OCI-LY7 (cell line): ENCODE data around the gene TPGS1.

Source experiments
- CTCF ChIP-seq: fragments of 200-600 bp; sonication (generic); conservative IDR thresholded peaks from 2 replicates; pipeline ENCODE4 v1.5.1; 2014; ENCODE audit warnings: mild to moderate bottlenecking, antibody characterized with exemption, low read length, moderate library complexity, mixed read lengths
- EZH2phosphoT487 ChIP-seq: fragments of 200-600 bp; sonication (generic); IDR thresholded peaks from 2 replicates; pipeline ENCODE4 v1.6.1; 2018; ENCODE audit warnings: low read depth, borderline replicate concordance, mild to moderate bottlenecking, mixed run types, antibody characterized with exemption, low read length, moderate library complexity, mixed read lengths

DNA sequence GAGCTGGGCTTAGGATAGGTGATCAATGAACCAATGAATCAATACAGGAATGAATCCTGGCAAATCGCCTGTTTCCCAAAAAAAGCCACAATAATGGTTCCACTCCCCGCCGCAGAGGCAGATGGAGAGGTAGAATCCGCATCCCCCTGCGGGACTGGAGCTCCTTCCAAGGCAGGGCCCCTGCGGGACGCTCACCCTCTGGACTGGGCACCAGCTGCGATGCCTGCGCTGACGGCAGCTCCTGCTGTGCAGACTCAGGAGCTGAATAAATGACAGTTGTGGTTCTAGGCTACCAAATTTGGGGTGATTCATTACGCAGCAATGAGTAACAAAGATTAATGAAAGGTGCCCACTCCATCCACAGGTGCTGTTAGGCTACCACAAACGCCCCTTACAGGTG is 15.4 kb downstream of the TPGS1 start:
- no peak for TF ChIP-seq EZH2phosphoT487
- no peak for TF ChIP-seq CTCF
